Erythroblast (primary cell): ENCODE measurements around the gene PPAT.

Experiments
- GATA1 ChIP-seq: IDR thresholded peaks from 2 replicates; pipeline ENCODE4 v1.6.1; 2011; ENCODE audit warnings: low read depth, mild to moderate bottlenecking, control low read depth, low read length, moderate library complexity
- POLR2A ChIP-seq: IDR thresholded peaks from 2 replicates; pipeline ENCODE4 v1.6.1; 2011; ENCODE audit warnings: mild to moderate bottlenecking, low read length

GRCh38 chr4:56445699-56446098, 10.3 kb upstream of the PPAT start:
- no peak for TF ChIP-seq POLR2A
- no peak for TF ChIP-seq GATA1
